MCF 10A (cell line): Measurements from ENCODE around the gene EIF2B5. TPM values are rescaled to one million over a fixed set of nuclear protein-coding genes. Genes with fewer than 3 reads are reported as not detected.

Experiments
- BruUV-seq: library from RNA; stranded (reverse); fragments of 400-500 nt; replicated peaks from 2 replicates; lab custom pipeline; 2021; lab: Mats Ljungman, UMichigan
- CTCF ChIA-PET: fragments of 300-600 bp; sonication (Branson Sonifier 250); formaldehyde crosslinking; extraction: SDS; loops from one replicate; lab custom pipeline; 2021; ENCODE audit warnings: antibody characterized with exemption, inconsistent platforms; lab: Yijun Ruan, JAX
- POLR2A ChIA-PET: fragments of 300-600, 350-650 bp; sonication (Branson Sonifier 250); formaldehyde crosslinking; extraction: SDS; loops from one replicate; lab custom pipeline; 2020; ENCODE audit warnings: antibody characterized with exemption, inconsistent platforms; lab: Yijun Ruan, JAX
- DNase-seq: peaks from one replicate; pipeline ENCODE4 v3.0.0-alpha.2; 2018; ENCODE audit not compliant: unreplicated experiment
- H3K27ac Mint-ChIP-seq: one replicate; pipeline ENCODE4 v1.8.0; 2022; ENCODE audit warnings: mild to moderate bottlenecking, low read depth, mixed read lengths; ENCODE audit not compliant: unreplicated experiment
- H3K27me3 Mint-ChIP-seq: one replicate; pipeline ENCODE4 v1.8.0; 2022; ENCODE audit warnings: mixed read lengths; ENCODE audit not compliant: insufficient read depth, unreplicated experiment
- H3K36me3 Mint-ChIP-seq: one replicate; pipeline ENCODE4 v1.8.0; 2022; ENCODE audit warnings: mild to moderate bottlenecking, moderate library complexity, mixed read lengths; ENCODE audit not compliant: insufficient read depth, unreplicated experiment
- H3K4me1 Mint-ChIP-seq: one replicate; pipeline ENCODE4 v1.8.0; 2022; ENCODE audit warnings: mixed read lengths; ENCODE audit not compliant: insufficient read depth, unreplicated experiment
- H3K4me3 Mint-ChIP-seq: one replicate; pipeline ENCODE4 v1.8.0; 2022; ENCODE audit warnings: mild to moderate bottlenecking, moderate library complexity, mixed read lengths; ENCODE audit not compliant: unreplicated experiment
- H3K9me3 Mint-ChIP-seq: one replicate; pipeline ENCODE4 v1.8.0; 2022; ENCODE audit warnings: mixed read lengths; ENCODE audit not compliant: unreplicated experiment
- CTCF ChIP-seq: fragments of 200-600 bp; IDR thresholded peaks from one replicate; pipeline ENCODE4 v1.8.0; 2022; ENCODE audit warnings: antibody characterized with exemption, mild to moderate bottlenecking; ENCODE audit not compliant: unreplicated experiment
- intact Hi-C: fragments of 100-400 bp; cut with micrococcal nuclease; formaldehyde crosslinking; loops from 2 replicates; pipeline ENCODE4 v1.14.1; 2022
- total RNA-seq: library from RNA; stranded (reverse); gene quantifications from 2 replicates; pipeline ENCODE4 v1.2.3, GENCODE V29; 2022

Gene EIF2B5
- total RNA-seq, 1 experiment from 2014 or later = 36.1 TPM

GRCh38 chr3:184193991-184194539 is 58.9 kb downstream of the EIF2B5 start:
- ChIA-PET POLR2A (interaction anchor here (0.7 kb wide), 1 partner anchor 42 kb away, joined by 3 read pairs; no protein-coding TSS in a partner anchor), CTCF (interaction anchor here (1.0 kb wide), 1 partner anchor 34 kb away, joined by 3 read pairs; no protein-coding TSS in a partner anchor)
- no peak for DNase-seq
- no peak for TF ChIP-seq CTCF
- H3K9me3 Mint-ChIP-seq = no peaks in the 10 kb centered on the region
- no peak overlapping the region for H3K4me3 Mint-ChIP-seq
- no peak overlapping the region for H3K27ac Mint-ChIP-seq
- BruUV-seq = no TSS peak
- H3K4me1 Mint-ChIP-seq = no peaks in the 10 kb centered on the region
- intact Hi-C loops = no loop called here
- H3K36me3 Mint-ChIP-seq = peaks cover 70% of the 10 kb centered on the region
- H3K27me3 Mint-ChIP-seq = no peaks in the 10 kb centered on the region

Other genes with a start within 250 kb of the EIF2B5 start
- gene ABCC5, start 117.5 kb upstream of the EIF2B5 start, total RNA-seq = 16.5 and 17.9 TPM in 2 replicates
- not detected in 2 replicates for gene HTR3D, start 103.6 kb upstream of the EIF2B5 start, total RNA-seq
- gene HTR3C, start 82.3 kb upstream of the EIF2B5 start, total RNA-seq = not detected in 2 replicates
- gene HTR3E, start 38.3 kb upstream of the EIF2B5 start, total RNA-seq = not detected in 2 replicates
- gene DVL3, start 20.0 kb downstream of the EIF2B5 start, total RNA-seq = 73.4 and 74.5 TPM in 2 replicates
- gene AP2M1, start 39.5 kb downstream of the EIF2B5 start, total RNA-seq = 280 and 301 TPM in 2 replicates
- 62.7 and 73.9 TPM in 2 replicates for gene ABCF3, start 50.8 kb downstream of the EIF2B5 start, total RNA-seq
- not detected in 2 replicates for gene VWA5B2, start 94.2 kb downstream of the EIF2B5 start, total RNA-seq
- 60.4 and 77.8 TPM in 2 replicates for gene ALG3, start 113.6 kb downstream of the EIF2B5 start, total RNA-seq
- 4.9 and 10.1 TPM in 2 replicates for gene EEF1AKMT4, start 114.3 kb downstream of the EIF2B5 start, total RNA-seq
- 6.1 TPM in 2 replicates for gene CAMK2N2, start 126.2 kb downstream of the EIF2B5 start, total RNA-seq
- not detected in 2 replicates for gene ECE2, start 140.7 kb downstream of the EIF2B5 start, total RNA-seq
- gene PSMD2, start 163.9 kb downstream of the EIF2B5 start, total RNA-seq = 275 and 284 TPM in 2 replicates
- gene EIF4G1, start 179.2 kb downstream of the EIF2B5 start, total RNA-seq = 522 and 536 TPM in 2 replicates
- gene FAM131A, start 202.2 kb downstream of the EIF2B5 start, total RNA-seq = 11.1 and 12.9 TPM in 2 replicates
- 4.5 and 5.5 TPM in 2 replicates for gene CLCN2, start 226.2 kb downstream of the EIF2B5 start, total RNA-seq
- gene POLR2H, start 226.4 kb downstream of the EIF2B5 start, total RNA-seq = 81.5 and 91.5 TPM in 2 replicates
- gene THPO, start 242.8 kb downstream of the EIF2B5 start, total RNA-seq = not detected in 2 replicates
- gene CHRD, start 244.7 kb downstream of the EIF2B5 start, total RNA-seq = not detected in 2 replicates